Esophagus squamous epithelium (tissue), 4 donors: ENCODE data around the gene RBP3.

Experiments
- CTCF ChIP-seq, 6 experiments: fragments of 450-650 bp in 4 of 6; fragments of 200-600 bp in 2 of 6; sonication (generic) in 2 of 6; IDR thresholded peaks; one replicate each; pipeline ENCODE4 v1.5.1; 2016 to 2019; ENCODE audit warnings: antibody characterized with exemption in 6 of 6, mild to moderate bottlenecking in 4 of 6, moderate library complexity in 4 of 6
- POLR2A ChIP-seq, 4 donors: fragments of 450-650 bp; IDR thresholded peaks; one replicate each; pipeline ENCODE4 v1.6.1; 2017; ENCODE audit warnings: antibody characterized with exemption in 4 of 4, mild to moderate bottlenecking in 4 of 4, moderate library complexity in 3 of 4

DNA sequence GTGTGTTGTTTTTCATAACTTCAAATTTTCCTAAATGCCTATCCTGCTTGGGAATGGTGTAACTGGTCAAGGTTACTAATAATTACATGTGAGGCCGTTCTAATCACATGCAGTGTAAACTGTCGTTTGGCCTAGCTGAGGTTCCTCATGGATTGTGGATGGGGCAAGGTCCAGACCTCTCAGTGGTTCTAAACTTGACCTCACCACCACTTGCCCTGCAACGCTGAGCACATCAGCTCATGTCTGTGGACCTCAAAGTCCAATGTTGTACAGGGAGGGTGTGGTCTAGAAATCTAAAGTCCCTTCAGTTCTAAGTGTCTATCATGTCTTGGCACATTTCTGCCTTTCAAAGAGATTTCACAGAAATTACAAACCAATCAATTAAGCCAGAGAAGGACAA lies 15.6 kb downstream of the RBP3 start:
- TF ChIP-seq CTCF (IDR thresholded peaks at IDR 0.05) = no peak
- TF ChIP-seq POLR2A (IDR thresholded peaks at IDR 0.05) = no peak
